ENCODE measurements around the gene CNTNAP1. TPM values are rescaled to one million over a fixed set of nuclear protein-coding genes. Genes with fewer than 3 reads are reported as not detected.
A peak's percentile ranks its signal among the peaks of the same experiment; 100 is the strongest.

Gene CNTNAP1
- total RNA-seq, 1 donor from 2014 or later: 21.3 TPM

GRCh38 chr17:42700586-42701289 lies 18.4 kb downstream of the CNTNAP1 start:
- H3K36me3 Mint-ChIP-seq (ENCODE audit: low read depth): peaks cover 64% of the 10 kb centered on the region
- ATAC-seq (ENCODE audit: low read depth) (no peak), DNase-seq (no peak)
- intact Hi-C loops (cut with micrococcal nuclease): no loop called here
- H3K27ac Mint-ChIP-seq: no peak overlapping the region
- no peak overlapping the region for H3K4me3 Mint-ChIP-seq
- H3K4me1 Mint-ChIP-seq: peaks cover 37% of the 10 kb centered on the region
- no peaks in the 10 kb centered on the region for H3K27me3 Mint-ChIP-seq
- H3K9me3 Mint-ChIP-seq: no peaks in the 10 kb centered on the region
- TF ChIP-seq CTCF (IDR thresholded peaks at IDR 0.05): no peak
- POLR2A ChIA-PET: interaction anchor here (1.3 kb wide), 1 partner anchor 17 kb away, joined by 3 read pairs; no protein-coding TSS in a partner anchor
- CTCF ChIA-PET: no interaction called here

GRCh38 chr17:42702446-42702845 lies 20.1 kb downstream of the CNTNAP1 start:
- DNase-seq (no peak), ATAC-seq (ENCODE audit: low read depth) (peak; percentile 20)
- ChIA-PET POLR2A (interaction anchor here (1.2 to 4.3 kb wide), 4 partner anchors 19 to 666 kb away, joined by 3 to 22 read pairs (median 5); no protein-coding TSS in a partner anchor), CTCF (no interaction called here)
- Mint-ChIP-seq H3K27me3 (no peaks in the 10 kb centered on the region), H3K4me1 (peaks cover 54% of the 10 kb centered on the region), H3K4me3 (peak overlapping the region; percentile 15), H3K27ac (peak overlapping the region; percentile 67), H3K9me3 (no peaks in the 10 kb centered on the region), H3K36me3 (ENCODE audit: low read depth) (peaks cover 68% of the 10 kb centered on the region)
- no peak for TF ChIP-seq CTCF (IDR thresholded peaks at IDR 0.05)
- intact Hi-C loops (cut with micrococcal nuclease): loop anchor here (1.0 kb wide), 1 partner anchor 23 kb away; no protein-coding TSS in a partner anchor

GRCh38 chr17:42704490-42704836 lies 22.1 kb downstream of the CNTNAP1 start:
- peak; percentile 30 for ATAC-seq (ENCODE audit: low read depth)
- peak overlapping the region; percentile 94 for H3K27ac Mint-ChIP-seq
- no peak for TF ChIP-seq CTCF (IDR thresholded peaks at IDR 0.05)

GRCh38 chr17:42704837-42705494 lies 22.6 kb downstream of the CNTNAP1 start:
- no peak for DNase-seq
- H3K4me3 Mint-ChIP-seq: peak overlapping the region; percentile 74
- intact Hi-C loops (cut with micrococcal nuclease): loop anchor here (1.0 kb wide), 1 partner anchor 96 kb away; the partner anchor contains the start of genes RETREG3 and TUBG1
- TF ChIP-seq CTCF (IDR thresholded peaks at IDR 0.05): no peak
- peaks cover 79% of the 10 kb centered on the region for H3K36me3 Mint-ChIP-seq (ENCODE audit: low read depth)
- H3K27ac Mint-ChIP-seq: peak overlapping the region; percentile 94
- ChIA-PET CTCF (interaction anchor here (1.7 kb wide), 1 partner anchor 25 kb away, joined by 8 read pairs; no protein-coding TSS in a partner anchor), POLR2A (interaction anchor here (0.6 to 4.3 kb wide), 13 partner anchors 11 to 393 kb away, joined by 3 to 22 read pairs (median 4); partner anchors contain the start of genes BECN1, CNTNAP1, MLX and PLEKHH3)
- no peaks in the 10 kb centered on the region for H3K9me3 Mint-ChIP-seq
- no peaks in the 10 kb centered on the region for H3K27me3 Mint-ChIP-seq
- ATAC-seq (ENCODE audit: low read depth): peak; percentile 78
- H3K4me1 Mint-ChIP-seq: peaks cover 61% of the 10 kb centered on the region

More at GRCh38 chr17:42704490-42704836, 22.1 kb downstream of the CNTNAP1 start:
- H3K4me1 Mint-ChIP-seq: peaks cover 61% of the 10 kb centered on the region
- POLR2A ChIA-PET: interaction anchor here (0.6 to 4.3 kb wide), 11 partner anchors 21 to 427 kb away, joined by 3 to 22 read pairs (median 4); partner anchors contain the start of genes BECN1, CNTNAP1, MLX and PSMC3IP
- H3K36me3 Mint-ChIP-seq (ENCODE audit: low read depth): peaks cover 78% of the 10 kb centered on the region
- H3K27me3 Mint-ChIP-seq: no peaks in the 10 kb centered on the region
- no peaks in the 10 kb centered on the region for H3K9me3 Mint-ChIP-seq
- peak overlapping the region; percentile 74 for H3K4me3 Mint-ChIP-seq
- DNase-seq: no peak
- intact Hi-C loops (cut with micrococcal nuclease): no loop called here
- CTCF ChIA-PET: interaction anchor here (1.2 to 1.7 kb wide), 2 partner anchors 24 to 126 kb away, joined by 3 to 8 read pairs; no protein-coding TSS in a partner anchor
